Measurements from ENCODE around the gene SLC4A8.

The SLC4A8 gene

DNA sequence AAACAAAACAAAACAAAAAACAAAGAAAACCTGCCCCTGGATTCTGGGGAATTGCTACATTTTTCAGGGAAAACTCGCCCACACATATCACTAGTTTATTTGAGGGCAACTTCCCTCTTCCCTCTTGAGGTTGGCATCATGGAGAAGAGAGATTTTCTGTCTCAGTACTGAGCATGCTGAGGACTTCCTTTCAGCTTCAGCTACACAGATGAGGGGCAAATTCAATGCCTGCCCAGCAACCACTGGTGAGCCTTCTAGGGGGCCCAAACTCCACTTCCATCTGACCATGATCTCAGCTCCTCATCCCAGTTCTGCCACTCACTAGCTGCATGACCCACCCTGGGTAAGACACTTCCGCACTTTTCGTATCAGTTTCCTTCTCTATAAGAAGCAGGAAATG is 103.3 kb downstream of the SLC4A8 start:
- DNase-seq (ENCODE audit: low spot score) = no peak

DNA sequence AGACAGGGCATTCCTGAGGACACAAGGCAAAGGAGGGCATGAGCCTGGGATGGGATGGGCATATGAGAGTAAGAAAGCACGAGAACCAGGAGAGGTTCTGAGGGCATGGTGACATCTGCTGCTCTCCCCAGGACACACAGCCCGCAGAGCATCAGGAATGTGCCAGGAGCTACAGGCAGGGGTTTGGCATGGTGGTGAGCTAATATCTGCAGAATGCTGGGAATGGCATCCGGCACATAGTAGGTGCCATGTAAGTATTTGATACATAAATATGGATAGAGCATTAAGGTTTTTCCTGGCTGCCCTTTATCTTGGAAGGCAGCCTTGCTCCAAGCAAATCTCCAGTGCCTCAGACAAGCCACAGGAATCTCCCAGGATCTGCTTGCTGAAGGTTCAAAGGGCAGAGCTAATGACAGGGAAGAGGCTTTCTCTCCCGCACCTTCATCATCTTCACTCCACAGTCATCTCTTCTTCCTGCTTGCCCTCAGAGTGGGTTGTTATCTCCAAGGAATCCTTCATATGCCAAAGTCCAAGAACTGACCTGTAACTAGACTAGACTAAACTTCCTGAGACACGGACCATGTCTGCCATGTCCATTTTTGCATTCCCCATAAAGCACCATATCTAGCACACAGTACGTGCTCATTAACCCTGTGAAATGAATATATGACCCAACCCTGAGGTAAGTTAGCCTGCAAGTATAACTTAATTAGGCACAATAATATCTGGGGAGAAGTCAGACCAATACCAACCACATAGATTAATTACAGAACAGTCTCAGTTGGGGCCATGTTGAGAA is 104.4 kb downstream of the SLC4A8 start:
- DNase-seq (ENCODE audit: low spot score) = no peak

DNA sequence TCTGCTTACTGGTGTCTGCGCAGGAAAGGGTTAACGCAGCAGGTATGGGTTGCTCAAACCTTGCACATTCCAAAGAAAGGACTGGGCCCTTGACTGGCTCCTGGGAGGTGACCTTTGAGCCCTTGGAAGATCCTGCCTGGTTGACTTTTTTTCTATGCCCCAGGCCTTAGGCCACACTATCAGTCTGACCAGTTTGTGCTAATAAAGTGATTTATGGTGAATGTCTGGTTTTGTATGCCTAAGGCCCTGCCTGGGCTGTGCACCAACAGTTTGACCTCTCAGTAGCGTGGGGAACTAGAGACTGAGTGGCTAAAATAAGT is 105.0 kb downstream of the SLC4A8 start:
- DNase-seq (ENCODE audit: low spot score) = no peak

GRCh38 chr12:51530208-51530607 is 105.6 kb downstream of the SLC4A8 start:
- no peak for DNase-seq (ENCODE audit: low spot score)

DNA sequence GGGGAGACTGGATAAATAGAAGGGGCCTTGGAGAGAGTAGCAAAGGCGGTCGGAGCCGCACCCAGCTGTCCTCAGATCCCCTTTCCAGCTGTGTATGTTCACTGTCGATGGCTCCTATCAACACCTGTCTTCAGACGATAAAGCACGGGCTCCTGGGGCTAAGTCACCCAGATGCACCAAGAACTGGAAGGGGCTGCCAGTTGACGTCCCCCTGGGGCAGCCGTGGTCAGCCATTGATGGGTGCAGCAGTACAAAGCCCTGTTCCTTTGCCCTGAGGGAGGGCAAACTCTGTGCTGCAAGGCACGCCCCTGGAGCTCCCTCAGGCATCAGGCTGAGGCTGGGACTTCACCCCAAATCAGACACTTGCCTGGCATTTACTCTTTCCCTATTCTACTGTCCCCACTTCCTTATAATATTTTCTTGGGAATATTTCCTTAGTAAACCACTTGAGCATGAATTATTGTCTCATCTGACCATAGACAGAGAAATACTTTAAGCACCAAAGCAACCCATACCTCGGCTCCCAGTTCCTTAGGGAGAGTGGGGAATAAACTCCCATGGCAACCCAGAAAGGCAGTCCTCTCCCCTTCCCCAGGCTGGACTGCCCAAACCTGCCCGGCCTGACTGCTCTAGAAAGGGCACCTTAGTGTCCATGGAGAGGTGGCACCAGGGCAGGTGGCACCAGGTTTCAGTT is 106.8 kb downstream of the SLC4A8 start:
- no peak for DNase-seq (ENCODE audit: low spot score)

GRCh38 chr12:51531978-51532497 is 107.4 kb downstream of the SLC4A8 start:
- peak; percentile 91 for DNase-seq (ENCODE audit: low spot score)

- no peak for DNase-seq (ENCODE audit: low spot score)
Observed at GRCh38 chr12:51533799-51534198, 109.2 kb downstream of the SLC4A8 start.

GRCh38 chr12:51534216-51535074 is 109.8 kb downstream of the SLC4A8 start:
- no peak for DNase-seq (ENCODE audit: low spot score)

GRCh38 chr12:51536159-51536558 is 111.5 kb downstream of the SLC4A8 start:
- DNase-seq (ENCODE audit: low spot score) = no peak

DNA sequence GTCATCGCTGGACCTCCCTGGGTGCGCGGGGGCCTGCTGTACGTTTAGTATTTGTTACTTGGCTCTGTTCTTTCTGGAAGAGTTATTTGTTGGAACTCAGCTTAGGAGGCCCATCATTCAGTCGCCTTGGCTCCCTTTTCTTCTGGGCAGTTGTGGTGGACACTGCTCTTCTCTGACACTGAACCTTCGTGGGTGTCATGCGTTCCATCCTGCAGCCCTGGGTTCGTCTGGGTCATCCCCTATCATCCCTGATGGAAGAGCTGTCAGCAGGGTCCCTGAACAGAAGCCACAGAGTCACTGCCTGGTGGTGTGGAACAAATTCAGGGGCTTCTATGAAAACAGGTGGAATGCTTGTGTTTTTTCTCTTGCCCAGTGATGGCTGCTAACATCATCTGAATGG is 113.5 kb downstream of the SLC4A8 start:
- no peak for DNase-seq (ENCODE audit: low spot score)

DNA sequence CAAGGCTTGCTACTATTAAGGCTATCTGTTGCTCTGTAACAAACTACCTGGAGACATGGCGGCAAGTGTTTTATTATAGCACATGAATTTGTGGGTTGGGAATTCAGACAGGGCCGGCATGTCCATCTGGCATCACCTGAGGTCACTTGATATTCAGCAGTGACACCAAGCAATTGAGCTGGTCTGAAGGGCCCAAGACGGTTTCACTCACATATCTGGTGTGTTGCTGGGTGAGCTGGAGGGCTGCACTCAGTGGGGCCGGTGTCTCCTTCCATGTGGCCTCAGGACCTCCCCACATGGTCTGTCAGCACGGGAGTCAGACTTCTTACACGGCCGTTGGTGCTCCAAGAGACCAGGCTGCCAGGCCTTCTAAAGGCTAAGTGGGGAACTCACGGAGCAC is 114.0 kb downstream of the SLC4A8 start:
- DNase-seq (ENCODE audit: low spot score) = no peak

DNA sequence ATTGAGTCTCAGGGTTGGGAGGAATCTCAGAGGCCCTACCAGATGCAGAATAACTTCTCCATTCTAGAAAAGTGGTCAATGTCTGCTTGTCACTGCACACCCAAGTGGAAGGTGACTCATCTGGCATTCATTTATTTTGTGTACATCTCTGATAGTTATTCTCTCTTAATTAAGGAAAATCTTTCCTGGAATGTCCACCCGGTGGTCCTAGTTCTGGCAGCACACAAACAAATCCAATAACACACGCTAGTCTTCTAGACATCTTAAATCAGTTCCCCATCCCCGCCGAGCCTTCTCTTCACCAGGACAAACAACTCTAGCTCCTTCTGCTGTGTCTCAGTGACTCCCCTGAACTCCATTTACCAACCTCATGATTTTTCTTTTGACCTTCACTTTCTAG is 116.4 kb downstream of the SLC4A8 start:
- no peak for DNase-seq (ENCODE audit: low spot score)

GRCh38 chr12:51546097-51546496 is 121.5 kb downstream of the SLC4A8 start:
- no peak for DNase-seq (ENCODE audit: low spot score)

DNA sequence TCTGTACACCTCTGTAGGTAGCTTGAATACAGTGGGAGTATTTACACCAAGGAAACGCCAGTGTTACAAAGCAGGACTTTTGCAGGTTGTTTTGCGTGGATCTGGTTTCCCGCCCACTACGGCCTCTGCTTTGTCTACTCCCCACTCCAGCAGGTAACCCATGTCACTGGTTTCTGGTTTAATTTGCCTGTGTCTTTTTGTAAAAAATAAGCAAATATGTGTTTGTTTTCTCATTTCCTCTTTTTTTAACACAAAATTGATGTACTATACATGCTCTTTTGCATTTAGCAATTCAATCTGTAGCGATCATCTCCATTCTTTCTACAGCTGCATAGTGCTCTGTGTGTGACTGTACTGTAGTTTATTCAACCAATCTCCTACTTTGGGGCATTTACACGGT is 123.0 kb downstream of the SLC4A8 start:
- no peak for DNase-seq (ENCODE audit: low spot score)

DNA sequence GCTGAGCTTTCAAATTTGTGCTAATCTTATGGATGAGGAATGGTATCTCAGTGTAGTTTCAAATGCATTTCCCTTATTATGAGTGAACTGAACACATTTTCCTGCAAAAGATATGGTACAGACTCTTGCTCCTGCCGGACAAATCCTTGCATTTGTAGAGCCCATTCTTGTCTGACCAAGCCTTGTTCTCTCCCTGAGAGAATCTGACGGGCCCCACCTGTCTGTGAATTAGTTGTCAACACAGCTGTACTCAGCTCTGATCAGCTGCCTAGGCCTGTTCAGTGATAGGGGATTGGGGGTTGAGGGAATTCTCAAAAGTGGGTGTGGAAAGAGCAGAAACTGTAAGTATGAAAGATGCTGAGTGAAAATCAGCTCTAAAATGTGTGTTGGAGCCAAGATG is 123.6 kb downstream of the SLC4A8 start:
- DNase-seq (ENCODE audit: low spot score) = no peak

DNA sequence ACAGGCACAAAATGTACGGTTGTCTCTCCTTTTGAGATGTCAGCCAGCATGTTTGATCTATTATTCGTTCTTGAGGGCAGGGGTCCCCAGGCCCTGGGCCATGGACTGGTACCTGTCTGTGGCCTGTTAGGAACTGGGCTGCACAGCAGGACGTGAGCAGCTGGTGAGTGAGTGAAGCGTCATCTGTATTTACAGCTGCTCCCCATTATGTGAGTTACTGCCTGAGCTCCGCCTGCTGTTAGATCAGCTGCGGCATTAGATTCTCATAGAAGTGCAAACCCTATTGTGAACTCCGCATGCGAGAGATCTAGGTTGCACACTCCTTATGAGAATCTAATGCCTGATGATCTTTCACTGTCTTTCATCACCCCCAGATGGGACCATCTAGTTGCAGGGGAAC is 125.0 kb downstream of the SLC4A8 start:
- no peak for DNase-seq (ENCODE audit: low spot score)
